ENCODE results near the gene CACHD1. TPM values are rescaled to one million over a fixed set of nuclear protein-coding genes. Genes with fewer than 3 reads are reported as not detected.

The CACHD1 gene
- total RNA-seq, 3 donors from 2014 or later (not counting 1 experiment from before 2014, with no cell fraction given): not detected

GRCh38 chr1:64536836-64537490, 67.0 kb downstream of the CACHD1 start:
- H3K36me3 Mint-ChIP-seq: no peaks in the 10 kb centered on the region
- H3K27me3 Mint-ChIP-seq (ENCODE audit: low read depth in 2 of 2): peaks cover 7 to 9% of the 10 kb centered on the region in 2 donors
- no peaks in the 10 kb centered on the region for H3K9me3 Mint-ChIP-seq
- no peak for TF ChIP-seq CTCF (IDR thresholded peaks at IDR 0.05)
- Histone ChIP-seq H3K27me3 (ENCODE audit: control insufficient read depth, insufficient read depth, low read length) (no peaks in the 10 kb centered on the region), H3K4me3 (ENCODE audit: low read length) (no peak overlapping the region), H3K36me3 (ENCODE audit: control insufficient read depth, insufficient read depth, low read length) (no peaks in the 10 kb centered on the region), H3K4me1 (ENCODE audit: control insufficient read depth, insufficient read depth, low read length) (no peaks in the 10 kb centered on the region), H3K9me3 (ENCODE audit: control insufficient read depth, insufficient read depth, low read length) (no peaks in the 10 kb centered on the region), H3K27ac (ENCODE audit: low read length) (no peak overlapping the region)
- no peak overlapping the region for H3K27ac Mint-ChIP-seq
- intact Hi-C loops (cut with micrococcal nuclease): no loop called here
- H3K4me3 Mint-ChIP-seq: no peak overlapping the region
- no peak for ATAC-seq
- H3K4me1 Mint-ChIP-seq: no peaks in the 10 kb centered on the region
- 93% methylated on average over 6 of the region's 8 CpGs for WGBS (ENCODE audit: insufficient coverage)
- no peak for DNase-seq

- intact Hi-C loops (cut with micrococcal nuclease): no loop called here
- no peak for TF ChIP-seq CTCF (IDR thresholded peaks at IDR 0.05)
- H3K36me3 Mint-ChIP-seq: no peaks in the 10 kb centered on the region
- Histone ChIP-seq H3K9me3 (ENCODE audit: control insufficient read depth, insufficient read depth, low read length) (no peaks in the 10 kb centered on the region), H3K27me3 (ENCODE audit: control insufficient read depth, insufficient read depth, low read length) (no peaks in the 10 kb centered on the region), H3K4me1 (ENCODE audit: control insufficient read depth, insufficient read depth, low read length) (no peaks in the 10 kb centered on the region), H3K4me3 (ENCODE audit: low read length) (no peak overlapping the region), H3K27ac (ENCODE audit: low read length) (no peak overlapping the region), H3K36me3 (ENCODE audit: control insufficient read depth, insufficient read depth, low read length) (no peaks in the 10 kb centered on the region)
- no peak overlapping the region for H3K27ac Mint-ChIP-seq
- WGBS (ENCODE audit: insufficient coverage): 86% methylated on average over 3 of the region's 4 CpGs
- peaks cover 7 to 9% of the 10 kb centered on the region in 2 donors for H3K27me3 Mint-ChIP-seq (ENCODE audit: low read depth in 2 of 2)
- ATAC-seq: no peak
- H3K4me3 Mint-ChIP-seq: no peak overlapping the region
- H3K9me3 Mint-ChIP-seq: no peaks in the 10 kb centered on the region
- no peaks in the 10 kb centered on the region for H3K4me1 Mint-ChIP-seq
- DNase-seq: peak in 1 of 2 donors; percentile 22
Observed at GRCh38 chr1:64537942-64538341, 68.0 kb downstream of the CACHD1 start.

- Mint-ChIP-seq H3K27me3 (ENCODE audit: low read depth in 2 of 2) (peaks cover 7 to 9% of the 10 kb centered on the region in 2 donors), H3K9me3 (no peaks in the 10 kb centered on the region), H3K4me1 (no peaks in the 10 kb centered on the region), H3K36me3 (no peaks in the 10 kb centered on the region), H3K27ac (no peak overlapping the region), H3K4me3 (no peak overlapping the region)
- Histone ChIP-seq H3K4me3 (ENCODE audit: low read length) (no peak overlapping the region), H3K36me3 (ENCODE audit: control insufficient read depth, insufficient read depth, low read length) (no peaks in the 10 kb centered on the region), H3K4me1 (ENCODE audit: control insufficient read depth, insufficient read depth, low read length) (no peaks in the 10 kb centered on the region), H3K9me3 (ENCODE audit: control insufficient read depth, insufficient read depth, low read length) (no peaks in the 10 kb centered on the region), H3K27me3 (ENCODE audit: control insufficient read depth, insufficient read depth, low read length) (no peaks in the 10 kb centered on the region), H3K27ac (ENCODE audit: low read length) (no peak overlapping the region)
- ATAC-seq (no peak), DNase-seq (peak in 1 of 2 donors; percentile 22)
- WGBS (ENCODE audit: insufficient coverage): 100% methylated on average over 2 of the region's 3 CpGs
- TF ChIP-seq CTCF (IDR thresholded peaks at IDR 0.05): no peak
- intact Hi-C loops (cut with micrococcal nuclease): no loop called here
Observed at GRCh38 chr1:64538389-64538788, 68.5 kb downstream of the CACHD1 start.

DNA sequence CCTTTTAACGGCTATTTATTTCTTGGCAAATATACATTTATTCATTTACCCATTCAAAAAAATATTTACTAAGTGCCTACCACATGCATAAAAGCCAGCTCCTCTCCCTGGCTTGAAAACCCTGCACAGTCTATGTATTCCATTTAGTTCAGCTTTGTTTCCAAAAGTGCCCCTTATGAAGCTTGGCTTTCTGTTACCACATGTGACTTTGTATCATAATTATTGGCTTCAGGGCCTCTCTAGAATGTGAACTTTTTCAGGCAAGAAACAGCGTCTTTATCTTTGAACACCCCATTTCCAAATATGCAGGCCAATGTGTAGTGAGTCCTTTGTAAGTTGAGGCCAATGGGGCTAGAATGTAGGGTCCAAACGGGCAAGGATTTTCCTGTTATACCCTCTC, 69.4 kb downstream of the CACHD1 start:
- Histone ChIP-seq H3K4me3 (ENCODE audit: low read length) (no peak overlapping the region), H3K27me3 (ENCODE audit: control insufficient read depth, insufficient read depth, low read length) (no peaks in the 10 kb centered on the region), H3K36me3 (ENCODE audit: control insufficient read depth, insufficient read depth, low read length) (no peaks in the 10 kb centered on the region), H3K4me1 (ENCODE audit: control insufficient read depth, insufficient read depth, low read length) (no peaks in the 10 kb centered on the region), H3K27ac (ENCODE audit: low read length) (no peak overlapping the region), H3K9me3 (ENCODE audit: control insufficient read depth, insufficient read depth, low read length) (no peaks in the 10 kb centered on the region)
- DNase-seq: no peak
- Mint-ChIP-seq H3K27me3 (ENCODE audit: low read depth in 2 of 2) (peaks cover 7 to 9% of the 10 kb centered on the region in 2 donors), H3K9me3 (no peaks in the 10 kb centered on the region), H3K27ac (no peak overlapping the region), H3K4me1 (no peaks in the 10 kb centered on the region), H3K36me3 (no peaks in the 10 kb centered on the region), H3K4me3 (no peak overlapping the region)
- no peak for ATAC-seq
- intact Hi-C loops (cut with micrococcal nuclease): no loop called here
- 78% methylated on average over 2 of the region's 3 CpGs for WGBS (ENCODE audit: insufficient coverage)
- TF ChIP-seq CTCF (IDR thresholded peaks at IDR 0.05): no peak

Data from natural killer cell (primary cell).